Neural crest cell (in vitro differentiated cells): Measurements from ENCODE around the gene RSF1. TPM values are rescaled to one million over a fixed set of nuclear protein-coding genes. Genes with fewer than 3 reads are reported as not detected.

ENCODE experiments used
- DNase-seq: peaks from one replicate; pipeline ENCODE4 v3.0.0; 2021; ENCODE audit warnings: low read depth, mixed read lengths, low spot score
- H3K27ac Mint-ChIP-seq: one replicate; pipeline ENCODE4 v1.8.0; 2021; ENCODE audit warnings: mild to moderate bottlenecking, mixed read lengths; ENCODE audit not compliant: unreplicated experiment
- H3K27me3 Mint-ChIP-seq: 2 replicates; pipeline ENCODE4 v1.8.0; 2021; ENCODE audit warnings: low read depth, mild to moderate bottlenecking, mixed read lengths
- H3K36me3 Mint-ChIP-seq: 2 replicates; pipeline ENCODE4 v1.8.0; 2021; ENCODE audit warnings: low read depth, mild to moderate bottlenecking, mixed read lengths
- H3K4me1 Mint-ChIP-seq: 2 replicates; pipeline ENCODE4 v1.8.0; 2021; ENCODE audit warnings: mixed read lengths
- H3K4me3 Mint-ChIP-seq: one replicate; pipeline ENCODE4 v1.8.0; 2021; ENCODE audit warnings: mild to moderate bottlenecking, mixed read lengths
- H3K9me3 Mint-ChIP-seq: 2 replicates; pipeline ENCODE4 v1.8.0; 2021; ENCODE audit warnings: mixed read lengths
- CTCF ChIP-seq: fragments of 200-600 bp; sonication (generic); conservative IDR thresholded peaks from 2 replicates; pipeline ENCODE4 v1.5.0; 2021; ENCODE audit warnings: antibody characterized with exemption, mild to moderate bottlenecking
- total RNA-seq: library from RNA; stranded (reverse); gene quantifications from 2 replicates; pipeline ENCODE4 v1.2.1, GENCODE V29; 2021

RSF1 gene
- total RNA-seq, 1 donor from 2014 or later = 85.4 TPM

GRCh38 chr11:77650123-77650522, 170.4 kb downstream of the RSF1 start:
- no peak for TF ChIP-seq CTCF
- DNase-seq = no peak
- H3K9me3 Mint-ChIP-seq = no peaks in the 10 kb centered on the region
- peaks cover 3% of the 10 kb centered on the region for H3K27me3 Mint-ChIP-seq
- no peak overlapping the region for H3K4me3 Mint-ChIP-seq
- no peaks in the 10 kb centered on the region for H3K36me3 Mint-ChIP-seq
- no peaks in the 10 kb centered on the region for H3K4me1 Mint-ChIP-seq
- H3K27ac Mint-ChIP-seq = no peak overlapping the region

- peaks cover 3% of the 10 kb centered on the region for H3K27me3 Mint-ChIP-seq
- no peak overlapping the region for H3K27ac Mint-ChIP-seq
- no peak for TF ChIP-seq CTCF
- H3K4me1 Mint-ChIP-seq = no peaks in the 10 kb centered on the region
- H3K9me3 Mint-ChIP-seq = no peaks in the 10 kb centered on the region
- H3K4me3 Mint-ChIP-seq = no peak overlapping the region
- no peaks in the 10 kb centered on the region for H3K36me3 Mint-ChIP-seq
- DNase-seq = no peak
Observed at GRCh38 chr11:77647654-77648305, 172.7 kb downstream of the RSF1 start.

GRCh38 chr11:77644887-77645286, 175.6 kb downstream of the RSF1 start:
- Mint-ChIP-seq H3K27ac (no peak overlapping the region), H3K9me3 (peaks cover 2% of the 10 kb centered on the region), H3K4me3 (no peak overlapping the region), H3K27me3 (peaks cover 6% of the 10 kb centered on the region), H3K36me3 (no peaks in the 10 kb centered on the region), H3K4me1 (no peaks in the 10 kb centered on the region)
- no peak for DNase-seq
- TF ChIP-seq CTCF = no peak

- Mint-ChIP-seq H3K27me3 (peaks cover 6% of the 10 kb centered on the region), H3K4me3 (peak overlapping the region; percentile 34), H3K9me3 (peaks cover 2% of the 10 kb centered on the region), H3K27ac (no peak overlapping the region), H3K4me1 (peaks cover 8% of the 10 kb centered on the region), H3K36me3 (no peaks in the 10 kb centered on the region)
- DNase-seq = no peak
- no peak for TF ChIP-seq CTCF
Observed at GRCh38 chr11:77642228-77642627, 178.3 kb downstream of the RSF1 start.

- H3K36me3 Mint-ChIP-seq = peaks cover 3% of the 10 kb centered on the region
- peaks cover 2% of the 10 kb centered on the region for H3K9me3 Mint-ChIP-seq
- no peak for TF ChIP-seq CTCF
- H3K27ac Mint-ChIP-seq = peak within 1 kb of the TSS; percentile 78
- peak; percentile 66 for DNase-seq
- peaks cover 24% of the 10 kb centered on the region for H3K4me1 Mint-ChIP-seq
- peak within 1 kb of the TSS; percentile 96 for H3K4me3 Mint-ChIP-seq
- peaks cover 3% of the 10 kb centered on the region for H3K27me3 Mint-ChIP-seq
Observed at GRCh38 chr11:77637345-77638165, 183.0 kb downstream of the RSF1 start, which contains the start of gene CLNS1A. TSS of gene CLNS1A (minus strand) at chr11:77637794. CDS start at chr11:77637714, 80 bp downstream.
